Astrocyte (in vitro differentiated cells and primary cell): Measurements from ENCODE around the gene PSRC1. TPM values are rescaled to one million over a fixed set of nuclear protein-coding genes. Genes with fewer than 3 reads are reported as not detected.

ENCODE experiments used
- DNase-seq: peaks from one replicate; pipeline ENCODE4 v3.0.0-alpha.2; 2010; ENCODE audit warnings: low read depth
- FAIRE-seq: peaks from 2 replicates; lab custom pipeline; 2011; peaks lifted over from hg19 to GRCh38; lab: Jason Lieb, UNC
- H2AFZ ChIP-seq: 2 replicates; pipeline ENCODE4 v1.6.0; 2012; ENCODE audit warnings: low read depth, low read length, inconsistent platforms
- H3K27ac ChIP-seq: 2 replicates; pipeline ENCODE4 v1.5.1; 2011; ENCODE audit warnings: low read depth, low read length, inconsistent platforms
- H3K27me3 ChIP-seq: 2 replicates; pipeline ENCODE4 v1.6.0; 2011; ENCODE audit warnings: low read length, inconsistent platforms; ENCODE audit not compliant: insufficient read depth
- H3K36me3 ChIP-seq: 2 replicates; pipeline ENCODE4 v1.5.1; 2011; ENCODE audit warnings: low read length, inconsistent platforms; ENCODE audit not compliant: insufficient read depth
- H3K4me1 ChIP-seq: 2 replicates; pipeline ENCODE4 v1.5.1; 2011; ENCODE audit warnings: low read length, inconsistent platforms; ENCODE audit not compliant: insufficient read depth
- H3K4me2 ChIP-seq: 2 replicates; pipeline ENCODE4 v1.6.0; 2012; ENCODE audit warnings: low read length, inconsistent platforms
- H3K4me3 ChIP-seq: 2 replicates; pipeline ENCODE4 v1.5.1; 2011; ENCODE audit warnings: low read depth, mild to moderate bottlenecking, low read length, inconsistent platforms; ENCODE audit not compliant: insufficient read depth
- H3K79me2 ChIP-seq: 2 replicates; pipeline ENCODE4 v1.6.0; 2012; ENCODE audit warnings: mild to moderate bottlenecking, low read length, inconsistent platforms; ENCODE audit not compliant: insufficient read depth
- H3K9ac ChIP-seq: 2 replicates; pipeline ENCODE4 v1.6.0; 2012; ENCODE audit warnings: mild to moderate bottlenecking, low read length, inconsistent platforms
- H3K9me3 ChIP-seq: 2 replicates; pipeline ENCODE4 v1.5.1; 2012; ENCODE audit warnings: low read depth, mild to moderate bottlenecking, low read length, inconsistent platforms; ENCODE audit not compliant: insufficient read depth
- H4K20me1 ChIP-seq: 2 replicates; pipeline ENCODE4 v1.6.0; 2012; ENCODE audit warnings: low read length, inconsistent platforms; ENCODE audit not compliant: insufficient read depth
- H3K27ac Mint-ChIP-seq: one replicate; pipeline ENCODE4 v1.8.0; 2021; ENCODE audit warnings: mild to moderate bottlenecking, mixed read lengths; ENCODE audit not compliant: unreplicated experiment
- H3K27me3 Mint-ChIP-seq: one replicate; pipeline ENCODE4 v1.8.0; 2021; ENCODE audit warnings: low read depth, mixed read lengths; ENCODE audit not compliant: unreplicated experiment
- H3K36me3 Mint-ChIP-seq: one replicate; pipeline ENCODE4 v1.8.0; 2021; ENCODE audit warnings: low read depth, mixed read lengths; ENCODE audit not compliant: unreplicated experiment
- H3K4me1 Mint-ChIP-seq: one replicate; pipeline ENCODE4 v1.8.0; 2021; ENCODE audit warnings: low read depth, mixed read lengths; ENCODE audit not compliant: unreplicated experiment
- H3K4me3 Mint-ChIP-seq: one replicate; pipeline ENCODE4 v1.8.0; 2021; ENCODE audit warnings: mild to moderate bottlenecking, moderate library complexity, mixed read lengths; ENCODE audit not compliant: unreplicated experiment
- H3K9me3 Mint-ChIP-seq: one replicate; pipeline ENCODE4 v1.8.0; 2021; ENCODE audit warnings: mild to moderate bottlenecking, mixed read lengths; ENCODE audit not compliant: unreplicated experiment
- EZH2 ChIP-seq: IDR thresholded peaks from 2 replicates; pipeline ENCODE4 v1.6.1; 2012; ENCODE audit warnings: mild to moderate bottlenecking, low read length, inconsistent platforms; ENCODE audit not compliant: insufficient read depth
- total RNA-seq: library from RNA; stranded (reverse); gene quantifications from 2 replicates; pipeline ENCODE4 v1.2.1, GENCODE V29; 2021
- TF ChIP-seq, protein P1 (sequence below): IDR thresholded peaks from 2 replicates; pipeline ENCODE4 v1.5.1; 2011; ENCODE audit warnings: low read depth, mild to moderate bottlenecking, inconsistent platforms, low read length, moderate library complexity; ENCODE audit not compliant: insufficient read depth

PSRC1 gene
- total RNA-seq, 1 donor from 2014 or later: 7.7 TPM

DNA sequence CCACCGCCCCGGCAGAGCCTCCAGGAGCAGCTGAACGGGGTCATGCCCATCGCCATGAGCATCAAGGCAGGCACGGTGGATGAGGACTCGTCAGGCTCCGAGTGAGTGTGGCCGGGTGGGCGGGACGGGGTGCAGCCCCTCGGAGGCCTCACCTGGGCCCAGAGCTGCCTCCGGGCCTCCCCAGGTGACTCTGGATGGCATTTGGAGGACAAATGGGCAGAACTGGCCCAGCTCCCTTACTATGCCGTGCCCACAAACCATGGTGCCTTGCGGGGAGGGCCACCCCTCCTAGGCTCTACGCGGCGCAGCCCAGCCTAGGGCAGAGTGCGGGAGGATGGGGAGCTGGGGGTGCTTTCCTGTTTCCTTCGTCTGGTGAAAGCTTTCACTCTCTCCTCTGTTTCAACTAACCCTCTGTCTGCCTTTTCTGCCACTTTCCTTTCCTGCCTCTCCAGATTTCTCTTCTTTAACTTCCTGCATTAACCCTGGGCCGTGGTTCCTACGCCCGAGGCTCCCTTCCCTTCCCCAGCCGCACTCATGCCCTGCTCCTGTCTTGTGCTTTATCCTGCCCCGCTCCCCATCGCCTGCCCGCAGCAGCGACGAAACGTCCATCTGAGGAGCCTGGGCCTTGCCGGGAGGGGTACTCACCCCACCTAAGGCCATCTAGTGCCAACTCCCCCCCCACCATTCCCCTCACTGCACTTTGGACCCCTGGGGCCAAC lies 9.2 kb downstream of the PSRC1 start:
- TF ChIP-seq, protein P1, sequence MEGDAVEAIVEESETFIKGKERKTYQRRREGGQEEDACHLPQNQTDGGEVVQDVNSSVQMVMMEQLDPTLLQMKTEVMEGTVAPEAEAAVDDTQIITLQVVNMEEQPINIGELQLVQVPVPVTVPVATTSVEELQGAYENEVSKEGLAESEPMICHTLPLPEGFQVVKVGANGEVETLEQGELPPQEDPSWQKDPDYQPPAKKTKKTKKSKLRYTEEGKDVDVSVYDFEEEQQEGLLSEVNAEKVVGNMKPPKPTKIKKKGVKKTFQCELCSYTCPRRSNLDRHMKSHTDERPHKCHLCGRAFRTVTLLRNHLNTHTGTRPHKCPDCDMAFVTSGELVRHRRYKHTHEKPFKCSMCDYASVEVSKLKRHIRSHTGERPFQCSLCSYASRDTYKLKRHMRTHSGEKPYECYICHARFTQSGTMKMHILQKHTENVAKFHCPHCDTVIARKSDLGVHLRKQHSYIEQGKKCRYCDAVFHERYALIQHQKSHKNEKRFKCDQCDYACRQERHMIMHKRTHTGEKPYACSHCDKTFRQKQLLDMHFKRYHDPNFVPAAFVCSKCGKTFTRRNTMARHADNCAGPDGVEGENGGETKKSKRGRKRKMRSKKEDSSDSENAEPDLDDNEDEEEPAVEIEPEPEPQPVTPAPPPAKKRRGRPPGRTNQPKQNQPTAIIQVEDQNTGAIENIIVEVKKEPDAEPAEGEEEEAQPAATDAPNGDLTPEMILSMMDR: no peak
- TF ChIP-seq EZH2: no peak
- DNase-seq (no peak), FAIRE-seq (no peak)
- Histone ChIP-seq H3K36me3 (no peaks in the 10 kb centered on the region), H2AFZ (no peak overlapping the region), H4K20me1 (no peaks in the 10 kb centered on the region), H3K9ac (no peak overlapping the region), H3K27me3 (no peaks in the 10 kb centered on the region), H3K4me3 (no peak overlapping the region), H3K27ac (no peak overlapping the region), H3K4me1 (peaks cover 35% of the 10 kb centered on the region), H3K4me2 (no peak overlapping the region), H3K9me3 (peaks cover under 1% of the 10 kb centered on the region), H3K79me2 (no peaks in the 10 kb centered on the region)
- Mint-ChIP-seq H3K27ac (peak overlapping the region; percentile 18), H3K36me3 (peaks cover 9% of the 10 kb centered on the region), H3K27me3 (peaks cover 1% of the 10 kb centered on the region), H3K4me3 (no peak overlapping the region), H3K9me3 (no peaks in the 10 kb centered on the region), H3K4me1 (peaks cover 33% of the 10 kb centered on the region)

DNA sequence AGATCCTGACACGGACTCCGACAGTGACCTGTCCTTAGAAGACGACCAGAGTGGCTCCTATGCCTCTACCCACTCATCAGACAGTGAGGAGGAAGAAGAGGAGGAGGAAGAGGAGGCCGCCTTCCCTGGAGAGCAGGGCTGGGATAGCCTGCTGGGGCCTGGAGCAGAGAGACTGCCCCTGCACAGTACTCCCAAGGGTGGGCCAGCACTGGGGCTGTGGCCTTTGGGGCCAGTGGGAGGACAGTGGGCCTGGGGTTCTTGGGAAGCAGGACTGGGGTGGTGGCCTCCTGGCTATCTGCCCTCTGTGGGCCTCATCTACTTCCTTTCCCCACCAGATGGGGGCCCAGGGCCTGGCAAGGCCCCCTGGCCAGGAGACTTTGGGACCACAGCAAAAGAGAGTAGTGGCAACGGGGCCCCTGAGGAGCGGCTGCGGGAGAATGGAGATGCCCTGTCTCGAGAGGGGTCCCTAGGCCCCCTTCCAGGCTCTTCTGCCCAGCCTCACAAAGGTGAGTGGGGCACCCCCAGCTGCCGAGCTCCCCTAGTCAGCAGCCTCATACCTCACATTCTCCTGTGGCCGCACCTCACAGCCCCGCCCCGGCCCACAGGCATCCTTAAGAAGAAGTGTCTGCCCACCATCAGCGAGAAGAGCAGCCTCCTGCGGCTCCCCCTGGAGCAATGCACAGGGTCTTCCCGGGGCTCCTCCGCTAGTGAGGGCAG lies 10.0 kb downstream of the PSRC1 start:
- Mint-ChIP-seq H3K27ac (no peak overlapping the region), H3K36me3 (peaks cover 12% of the 10 kb centered on the region), H3K4me1 (peaks cover 33% of the 10 kb centered on the region), H3K9me3 (peaks cover 2% of the 10 kb centered on the region), H3K27me3 (peaks cover 1% of the 10 kb centered on the region), H3K4me3 (no peak overlapping the region)
- no peak overlapping the region for H2AFZ ChIP-seq
- peaks cover 35% of the 10 kb centered on the region for H3K4me1 ChIP-seq
- H4K20me1 ChIP-seq: no peaks in the 10 kb centered on the region
- TF ChIP-seq, protein P1: no peak
- no peak for TF ChIP-seq EZH2
- H3K79me2 ChIP-seq: no peaks in the 10 kb centered on the region
- no peaks in the 10 kb centered on the region for H3K27me3 ChIP-seq
- H3K9me3 ChIP-seq: peaks cover 6% of the 10 kb centered on the region
- DNase-seq (no peak), FAIRE-seq (no peak)
- H3K4me3 ChIP-seq: no peak overlapping the region
- H3K36me3 ChIP-seq: no peaks in the 10 kb centered on the region
- H3K27ac ChIP-seq: no peak overlapping the region
- no peak overlapping the region for H3K9ac ChIP-seq
- H3K4me2 ChIP-seq: no peak overlapping the region
